Umbilical cord (tissue), 2 donors: ENCODE data around the gene ITPR3. TPM values are rescaled to one million over a fixed set of nuclear protein-coding genes. Genes with fewer than 3 reads are reported as not detected.
"Not testable (repeated sequence)": the region's sequence is repeated elsewhere in the genome, so short reads cannot be mapped to it uniquely, and the experiment has no call there.

Experiments used
- DNase-seq: peaks from one replicate; pipeline ENCODE4 v3.0.0-alpha.2; 2015; ENCODE audit warnings: low spot score
- total RNA-seq: library from RNA; depleted of rRNA; stranded (reverse); fragments of >200 nt; gene quantifications from one replicate; pipeline ENCODE4 v1.2.3, GENCODE V29; 2014; ENCODE audit warnings: low replicate concordance; ENCODE audit not compliant: insufficient read depth

The ITPR3 gene
- total RNA-seq, 1 donor from 2014 or later, result 4.1 TPM

DNA sequence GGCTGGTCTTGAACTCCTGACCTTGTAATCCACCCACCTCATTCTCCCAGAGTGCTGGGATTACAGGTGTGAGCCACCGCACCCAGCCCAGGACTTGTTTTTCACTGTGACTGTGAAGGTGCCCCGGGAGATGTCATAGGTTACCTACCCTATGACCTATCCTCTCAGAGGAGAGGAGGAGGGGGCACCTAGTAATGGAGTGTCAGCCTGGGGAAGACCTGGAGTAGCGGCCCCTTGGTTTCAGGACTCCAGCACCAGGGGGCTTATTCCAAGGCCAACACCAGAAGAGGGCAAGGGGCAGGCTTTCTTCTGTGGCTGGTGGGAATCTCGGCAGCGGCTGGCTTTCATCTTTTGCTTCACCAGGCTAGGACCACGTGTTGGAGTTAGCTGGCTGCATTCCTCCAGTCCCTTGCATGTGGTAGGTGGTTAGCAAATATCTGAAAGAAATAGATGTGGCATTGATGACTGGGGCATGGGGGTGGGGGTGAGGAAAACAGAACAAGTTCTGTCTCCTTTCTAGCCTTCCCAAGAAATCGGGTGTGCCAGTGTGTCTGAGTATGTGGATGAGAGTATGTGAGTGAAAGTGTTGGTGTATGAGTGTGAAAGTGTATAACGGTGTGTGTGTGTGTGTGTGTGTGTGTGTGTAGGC lies 7.9 kb upstream of the ITPR3 start:
- DNase-seq, result no peak

DNA sequence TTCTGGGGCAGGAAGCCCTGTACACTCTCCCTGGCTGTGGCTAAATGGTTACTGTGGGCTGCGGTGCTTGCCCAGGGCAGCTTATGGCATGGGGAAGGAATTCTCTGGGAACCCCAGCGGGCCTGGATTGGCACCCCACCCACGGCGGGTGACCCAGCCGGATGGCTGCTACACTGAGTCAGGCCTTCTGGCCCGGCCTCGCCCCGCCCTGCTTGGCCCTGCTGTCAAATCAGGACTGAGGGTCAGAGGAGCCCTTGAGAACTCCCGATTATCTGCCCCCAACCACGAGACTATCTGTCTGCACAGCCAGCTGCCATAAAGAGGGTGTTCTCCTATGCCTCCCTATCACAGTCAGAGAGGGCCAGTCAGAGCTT lies 7.3 kb upstream of the ITPR3 start:
- DNase-seq, result no peak

DNA sequence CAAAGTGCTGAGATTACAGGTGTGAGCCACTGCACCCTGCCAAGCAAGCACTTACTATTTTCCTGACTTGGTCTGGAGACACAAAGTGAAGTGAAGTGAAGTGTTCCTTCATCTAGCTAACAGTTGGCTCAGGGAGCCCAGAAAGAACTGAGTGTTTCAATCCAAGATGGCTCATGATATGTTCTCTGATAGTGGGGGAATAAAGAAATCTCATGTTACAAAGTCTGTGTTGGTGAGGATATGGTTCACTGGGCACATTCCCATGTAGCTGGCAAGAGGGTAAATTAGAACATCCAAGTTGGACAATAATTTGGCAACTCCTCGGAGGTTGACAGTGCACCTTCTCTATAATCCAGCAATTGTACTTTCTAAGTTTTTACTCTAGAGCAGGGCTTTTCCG lies 5.0 kb upstream of the ITPR3 start:
- DNase-seq, result no peak

DNA sequence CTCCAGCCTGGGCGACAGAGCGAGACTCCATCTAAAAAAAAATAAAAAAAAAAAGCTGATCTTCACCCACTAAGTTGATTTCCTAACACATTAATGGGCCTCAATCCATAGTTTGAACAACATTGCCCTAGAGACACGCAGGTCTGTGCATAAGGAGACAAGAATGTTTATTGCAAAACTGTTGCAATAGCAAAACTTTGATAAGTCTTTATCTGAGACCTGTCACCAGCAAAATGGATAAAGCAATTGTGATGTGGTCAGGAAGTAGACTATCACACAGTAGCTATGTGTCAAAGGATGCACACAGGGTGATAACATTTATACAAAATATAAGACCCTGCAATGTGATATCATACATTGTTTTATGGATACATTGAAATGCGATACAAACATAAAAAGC lies 4.2 kb upstream of the ITPR3 start:
- no peak for DNase-seq

DNA sequence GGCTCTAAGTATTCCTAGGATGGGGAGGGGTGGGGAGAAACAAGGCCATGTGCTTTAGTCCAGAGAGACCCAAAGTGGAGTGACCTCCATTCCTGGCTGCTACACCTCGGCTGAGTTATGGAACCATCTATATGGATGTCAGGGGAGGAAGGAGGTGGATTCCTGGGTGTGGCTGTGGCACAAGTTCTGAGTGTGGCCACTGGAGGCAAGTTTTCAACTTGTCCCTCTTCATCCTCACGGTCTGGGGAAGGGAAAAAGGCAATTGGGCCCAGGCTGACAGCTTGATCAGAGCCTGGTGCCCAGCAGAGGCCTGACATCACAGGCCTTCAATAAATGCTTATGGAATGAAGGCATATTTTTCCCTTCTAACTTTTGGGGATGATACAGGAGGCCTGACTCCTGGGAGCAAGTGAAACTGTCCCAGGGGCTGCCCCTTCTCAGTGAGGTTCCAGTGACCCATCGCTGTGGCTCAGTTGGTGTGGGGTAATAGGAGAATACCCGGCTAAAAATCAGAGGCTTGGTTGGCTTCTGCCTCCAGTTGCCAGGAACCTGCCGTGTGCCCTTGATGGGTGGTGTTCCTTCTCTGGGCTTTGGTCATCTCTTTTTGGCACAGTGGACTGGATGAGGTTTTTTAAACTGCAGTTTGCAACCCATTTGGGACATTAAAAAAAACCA lies 1.8 kb upstream of the ITPR3 start:
- no peak for DNase-seq

DNA sequence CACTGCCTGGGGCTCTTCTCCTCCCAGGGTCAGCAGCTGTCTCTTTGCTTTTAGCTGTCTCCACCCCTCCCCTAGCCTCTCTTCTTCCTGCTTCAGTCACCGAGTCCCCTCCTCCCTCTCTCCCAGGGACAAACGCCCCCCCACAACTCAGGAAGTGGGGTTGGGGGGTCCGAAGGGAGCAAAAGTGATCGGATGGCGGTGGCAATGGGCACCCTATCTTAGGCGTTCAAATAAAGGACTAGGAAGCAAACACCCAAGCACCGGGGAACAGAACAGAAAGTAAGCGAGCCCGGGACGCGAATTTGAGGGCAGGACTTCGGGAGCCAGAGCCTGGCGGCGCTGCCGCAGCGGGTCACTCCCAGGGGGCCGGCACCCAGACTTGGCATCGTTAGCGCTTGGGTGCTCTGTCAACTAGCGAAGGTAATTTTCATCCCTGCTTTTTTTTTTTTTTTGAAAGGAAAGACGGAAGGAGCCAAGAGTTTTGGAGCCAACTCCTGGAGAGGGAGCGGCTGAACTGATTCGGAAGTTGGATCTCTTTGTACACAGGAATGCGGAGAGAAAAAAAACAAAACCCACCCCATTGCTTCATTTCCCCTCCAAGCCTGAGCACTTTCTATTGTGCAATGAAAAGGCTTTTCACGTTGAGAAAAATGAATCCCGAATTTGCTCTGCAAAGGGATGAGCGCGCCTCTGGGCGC lies 815 bp upstream of the ITPR3 start:
- DNase-seq, result peak; percentile 56

DNA sequence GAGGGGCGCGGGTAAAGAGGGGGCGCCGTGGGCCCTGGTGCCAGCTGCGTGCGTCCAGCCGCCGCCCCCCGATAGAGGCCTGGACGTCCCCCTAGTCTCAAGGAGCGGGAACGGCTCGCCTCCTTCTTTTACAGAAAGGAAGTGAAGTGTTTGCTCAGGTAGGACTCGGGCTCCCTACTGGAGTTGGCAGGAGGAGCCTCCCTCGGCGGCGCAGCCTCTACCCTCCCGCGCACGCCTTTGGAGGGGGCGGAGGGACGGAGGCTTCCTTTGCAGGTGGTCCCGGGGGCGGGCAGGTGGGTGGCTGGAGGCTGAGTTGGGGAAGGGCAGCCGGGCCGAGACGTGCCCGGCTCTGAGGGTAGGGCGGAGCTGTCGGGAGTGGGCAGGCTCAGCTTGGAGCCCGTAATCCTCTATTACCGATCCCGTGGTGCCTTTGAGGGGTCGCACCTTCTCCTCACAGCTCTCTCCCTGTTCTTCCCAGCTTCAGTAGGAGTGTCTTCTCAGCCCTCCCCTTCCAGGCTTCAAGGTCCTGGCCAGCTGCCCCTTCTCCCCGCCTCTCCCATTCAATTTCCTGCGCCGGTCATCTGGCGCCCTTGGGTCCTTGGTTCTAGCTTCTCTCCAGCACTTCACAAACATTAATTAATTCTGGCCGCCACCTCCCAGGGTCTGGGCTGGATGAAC lies 728 bp downstream of the ITPR3 start:
- DNase-seq, result no peak

DNA sequence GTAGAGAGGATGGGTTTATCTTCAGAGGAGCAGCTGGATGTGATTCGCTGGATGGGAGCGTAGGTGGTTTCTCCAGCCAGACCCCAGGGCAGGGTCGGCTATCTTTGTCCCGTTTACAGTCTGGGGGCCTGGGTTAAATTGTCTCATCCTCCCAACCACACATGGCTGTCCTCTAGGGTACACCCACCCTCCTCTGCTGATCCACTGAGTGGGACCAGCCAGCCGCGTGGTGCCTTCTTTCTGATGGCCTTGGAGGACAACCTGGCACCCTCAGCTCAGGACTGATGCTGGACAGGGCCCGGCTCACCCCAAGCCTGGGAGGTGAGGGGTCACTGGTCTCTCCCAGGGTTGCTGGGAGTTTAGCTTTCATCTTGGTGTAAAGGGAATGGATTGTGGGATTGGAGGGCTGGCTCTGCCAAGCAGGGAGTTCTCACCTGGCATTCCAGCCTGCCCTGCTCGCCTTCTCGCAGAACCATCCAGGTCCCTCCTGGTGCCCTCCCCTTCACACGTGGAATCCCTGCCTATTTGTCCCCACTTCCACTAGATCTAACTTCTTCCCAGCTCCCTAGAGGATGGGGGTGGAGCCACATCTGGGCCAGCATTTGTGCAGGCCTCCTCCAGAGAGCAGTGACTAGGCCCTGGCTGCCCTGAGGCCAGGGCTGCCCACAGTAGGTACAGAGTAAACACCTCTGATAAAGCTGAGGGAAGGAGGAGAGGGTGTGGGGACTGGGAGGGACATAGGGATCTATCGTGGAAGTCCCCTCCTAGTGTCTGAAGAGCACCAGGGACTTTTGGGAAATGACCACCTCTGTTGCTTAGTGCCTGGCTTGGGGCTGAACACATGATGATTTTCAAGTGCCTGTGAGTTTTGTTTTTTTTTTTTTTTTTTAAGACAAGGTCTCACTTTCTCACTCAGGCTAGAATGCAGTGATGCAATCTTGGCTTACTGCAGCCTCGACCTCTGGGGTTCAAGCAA lies 1.6 kb downstream of the ITPR3 start:
- no peak for DNase-seq

DNA sequence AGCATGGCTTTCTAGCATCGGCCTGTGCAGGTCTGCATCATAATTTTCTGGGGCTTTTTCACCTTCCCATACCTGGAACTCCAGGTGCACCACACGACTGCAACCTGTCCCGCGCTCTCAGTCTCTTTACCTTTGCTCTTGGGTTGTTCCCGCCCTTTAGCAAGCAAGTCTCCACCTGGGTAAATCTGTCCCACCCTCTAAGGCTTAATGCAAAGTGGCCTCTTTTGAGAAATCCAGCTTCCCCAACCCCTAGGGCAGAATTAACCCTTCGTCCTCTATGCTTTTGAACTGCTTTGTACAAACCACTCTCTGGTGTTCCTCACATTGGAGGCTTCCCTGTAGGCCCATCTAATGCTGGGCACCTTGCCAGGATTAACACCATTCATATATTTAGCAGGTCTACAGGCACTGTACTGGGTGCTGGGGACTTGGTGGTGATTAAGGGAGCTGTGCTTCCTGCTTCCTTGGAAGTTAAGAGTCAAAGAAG lies 2.8 kb downstream of the ITPR3 start:
- no peak for DNase-seq

DNA sequence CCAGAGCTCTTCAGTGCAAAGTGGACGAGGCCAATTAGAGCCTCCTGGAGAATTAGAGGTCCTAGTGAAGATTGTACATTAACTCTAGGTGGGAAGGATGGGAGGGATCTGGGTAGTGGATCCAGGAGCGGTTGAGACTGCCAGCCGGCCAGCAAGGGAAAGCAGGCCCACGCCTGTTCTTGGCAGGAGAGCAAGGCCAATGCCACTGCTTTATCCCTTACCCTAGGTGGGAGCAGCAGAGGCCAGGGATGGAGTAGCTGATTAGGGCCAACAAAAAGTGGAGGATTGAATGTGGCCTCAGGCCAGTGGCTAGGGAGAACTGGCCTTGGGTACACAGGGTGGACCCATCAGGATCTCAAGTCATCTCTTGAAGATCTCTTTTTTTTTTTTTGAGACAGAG lies 3.7 kb downstream of the ITPR3 start:
- DNase-seq, result no peak

DNA sequence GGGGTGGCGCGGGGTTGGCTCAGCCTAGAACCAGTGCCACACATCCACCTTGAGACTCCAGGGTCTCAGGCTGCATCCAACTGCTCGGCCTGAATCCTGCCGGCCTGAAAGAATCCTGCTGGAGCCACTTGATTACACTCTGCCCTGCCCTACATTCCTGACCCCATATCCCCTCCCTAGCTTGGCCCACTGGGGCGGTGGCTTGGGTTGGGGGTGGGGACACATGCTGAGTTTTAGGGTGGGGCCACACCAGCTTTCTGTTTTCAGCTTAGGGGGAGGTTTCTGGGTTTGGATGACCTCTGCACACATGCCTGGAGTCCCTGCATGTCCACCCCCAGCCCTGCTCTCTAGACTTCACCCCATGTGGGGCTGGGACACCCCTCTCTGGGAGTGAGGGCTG lies 6.8 kb downstream of the ITPR3 start:
- DNase-seq, result no peak

DNA sequence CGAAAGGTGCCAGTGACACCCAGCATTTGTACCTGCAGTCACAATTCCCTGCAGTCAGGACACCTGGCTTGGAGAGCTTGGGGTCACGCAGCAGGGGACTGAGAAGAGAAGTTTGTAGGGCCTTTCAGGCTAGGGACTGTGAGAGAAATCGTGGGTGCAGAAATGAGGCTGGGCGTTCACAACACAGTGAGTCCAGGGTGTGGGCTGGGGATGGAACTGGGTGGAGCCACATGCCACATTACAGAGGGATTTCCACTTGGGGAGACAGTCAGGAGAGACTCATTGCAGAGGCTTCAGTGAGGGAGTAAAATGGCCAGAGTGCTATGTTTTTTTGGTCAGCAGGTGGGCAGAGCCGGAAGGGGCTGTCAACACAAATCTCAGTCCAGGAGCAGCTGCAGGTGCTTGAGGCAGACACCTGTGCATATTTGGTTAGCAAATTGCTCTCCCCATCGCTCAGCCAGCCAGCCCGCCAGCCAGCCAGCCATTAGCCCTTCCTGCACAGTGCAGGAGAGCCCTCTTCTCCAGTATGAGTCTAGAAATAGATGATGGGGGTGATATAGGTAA lies 7.4 kb downstream of the ITPR3 start:
- DNase-seq, result no peak

DNA sequence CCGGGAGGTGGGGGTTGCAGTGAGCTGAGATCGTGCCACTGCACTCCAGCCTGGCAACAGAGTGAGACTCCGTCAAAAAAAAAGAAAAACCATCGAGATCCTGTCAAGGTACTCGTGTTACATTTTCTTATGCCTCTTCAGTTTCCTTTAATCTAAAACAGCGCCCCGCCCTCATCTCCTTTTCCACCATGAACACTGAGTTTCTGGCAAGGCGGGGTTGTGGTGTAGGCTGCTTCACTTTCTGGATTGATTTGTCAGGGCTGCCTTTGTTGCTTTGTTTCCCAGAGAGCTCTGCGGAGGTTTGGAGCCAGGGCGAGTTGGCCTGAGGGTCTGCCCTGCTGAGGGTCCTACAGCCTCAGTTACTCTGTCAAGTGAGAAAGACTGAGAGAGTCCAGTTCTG lies 8.9 kb downstream of the ITPR3 start:
- DNase-seq, result no peak

DNA sequence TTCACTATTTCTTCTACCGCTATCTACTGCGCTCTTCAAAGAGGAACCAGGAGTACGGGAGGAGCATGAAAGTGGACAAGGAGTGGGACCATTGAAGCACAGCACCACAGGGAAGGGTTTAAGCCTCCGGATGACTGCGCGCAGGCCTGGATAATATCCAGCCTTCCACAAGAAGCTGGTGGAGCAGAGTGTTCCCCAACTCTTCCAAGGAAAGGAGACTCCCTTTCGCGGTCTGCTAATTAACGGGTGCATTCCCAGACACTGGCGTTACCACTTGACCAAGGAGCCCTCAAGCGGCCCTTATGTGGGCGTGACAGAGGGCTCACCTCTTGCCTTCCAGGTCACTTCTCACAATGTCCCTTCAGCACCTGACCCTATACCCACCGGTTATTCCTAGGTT lies 10.4 kb downstream of the ITPR3 start:
- not testable (repeated sequence) for DNase-seq

DNA sequence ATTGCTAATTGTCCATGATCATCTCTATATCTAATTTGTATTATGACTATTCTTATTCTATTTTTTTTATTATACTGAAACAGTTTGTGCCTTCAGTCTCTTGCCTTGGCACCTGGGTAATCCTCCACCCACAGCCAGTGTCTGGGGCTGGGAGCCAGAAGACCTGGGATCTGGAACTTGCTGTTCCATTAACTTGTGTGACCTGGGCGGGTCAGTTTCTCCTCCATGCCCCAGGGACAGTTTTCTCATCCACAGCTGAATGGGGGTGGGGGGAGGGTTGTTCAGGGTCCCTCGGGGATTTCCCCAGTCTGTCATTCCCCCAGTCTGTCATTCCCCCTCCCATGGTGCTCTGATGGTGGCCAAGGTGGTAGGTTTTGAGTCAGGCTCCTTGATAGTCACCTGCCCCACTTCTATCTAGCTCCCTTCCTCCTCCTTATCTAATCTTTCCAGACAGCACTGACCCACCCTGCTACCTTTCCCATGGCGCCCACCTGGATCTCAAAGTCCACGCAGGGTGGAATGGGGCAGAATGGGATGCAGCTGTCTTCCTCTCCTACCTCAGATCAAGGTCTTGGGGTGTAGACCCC lies 10.9 kb downstream of the ITPR3 start:
- no peak for DNase-seq

DNA sequence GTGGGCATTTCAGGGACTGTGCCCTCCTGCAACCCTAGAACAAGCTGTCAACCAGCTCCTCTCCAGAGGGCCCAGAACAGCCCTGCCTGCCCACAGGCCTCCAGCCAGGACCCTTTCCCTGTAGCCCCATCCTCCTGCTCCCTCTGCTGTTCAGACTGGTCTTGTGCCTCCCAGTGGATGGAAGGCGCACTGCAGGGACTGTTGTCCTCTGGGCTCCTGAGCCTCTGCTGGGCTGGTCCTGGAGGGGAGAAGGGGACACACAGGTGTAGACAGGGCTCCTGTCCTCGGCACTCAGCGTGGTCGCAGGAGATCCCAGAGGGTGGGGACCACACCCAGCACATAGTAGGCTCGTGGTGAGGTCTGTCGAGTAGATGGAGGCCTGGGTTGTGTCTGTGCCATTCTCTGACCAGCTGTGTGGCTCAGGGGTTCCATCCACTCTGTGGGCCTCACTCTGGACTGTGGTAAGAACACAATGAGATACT lies 11.5 kb downstream of the ITPR3 start:
- DNase-seq, result no peak

DNA sequence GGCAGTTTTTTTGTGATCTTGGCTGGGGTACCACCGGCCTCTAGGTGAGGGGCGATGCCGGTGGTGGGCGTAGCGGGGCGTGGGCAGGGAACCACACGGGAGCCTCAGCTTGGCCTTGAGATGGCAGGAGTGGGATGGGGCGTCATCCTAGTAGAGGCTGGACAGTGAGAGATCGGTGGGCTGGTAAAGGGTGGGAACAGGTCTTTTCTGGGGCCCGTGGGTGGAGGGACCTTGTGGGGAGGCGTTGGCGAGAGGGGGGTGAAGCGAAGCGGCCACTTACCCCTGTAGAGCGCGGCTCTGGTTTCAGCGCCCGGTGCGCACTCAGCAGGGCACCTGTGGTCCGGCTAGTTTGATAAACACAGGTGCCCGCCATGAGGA lies 12.0 kb downstream of the ITPR3 start:
- no peak for DNase-seq

DNA sequence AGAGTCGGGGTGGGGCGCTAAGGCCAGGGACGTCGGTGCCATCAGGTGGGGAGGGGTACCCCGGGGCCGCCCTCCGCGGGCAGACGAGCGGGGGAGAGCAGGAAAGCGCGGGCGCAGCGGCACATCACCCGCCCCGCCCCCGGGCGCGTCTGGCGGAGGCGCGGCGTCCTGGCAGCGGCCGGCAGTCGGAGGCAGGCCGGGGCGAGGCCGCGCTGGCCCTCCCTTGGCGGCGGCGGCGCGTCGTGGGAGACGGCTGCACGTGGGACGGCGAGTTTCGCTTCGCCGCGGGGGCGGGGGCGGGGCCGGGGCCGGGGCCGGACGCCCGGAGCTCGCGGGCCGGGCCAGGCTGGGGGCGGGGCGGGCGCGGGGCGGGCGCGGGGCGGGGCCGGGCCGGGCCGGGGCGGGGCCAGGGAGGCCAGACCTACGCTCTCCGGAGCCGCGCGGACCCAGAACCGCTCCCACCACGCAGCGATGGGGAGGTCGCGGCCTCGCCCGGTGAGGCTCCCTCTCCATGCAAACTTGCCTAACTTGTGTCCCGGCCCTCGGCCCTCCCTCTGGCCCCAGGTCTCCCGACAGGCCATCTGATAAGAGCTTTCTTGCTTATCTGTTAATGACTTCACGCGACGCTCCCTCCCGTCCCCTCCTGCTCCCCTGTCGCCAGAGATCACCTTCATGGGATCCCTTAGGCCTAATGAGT lies 12.5 kb downstream of the ITPR3 start:
- DNase-seq, result peak; percentile 48

DNA sequence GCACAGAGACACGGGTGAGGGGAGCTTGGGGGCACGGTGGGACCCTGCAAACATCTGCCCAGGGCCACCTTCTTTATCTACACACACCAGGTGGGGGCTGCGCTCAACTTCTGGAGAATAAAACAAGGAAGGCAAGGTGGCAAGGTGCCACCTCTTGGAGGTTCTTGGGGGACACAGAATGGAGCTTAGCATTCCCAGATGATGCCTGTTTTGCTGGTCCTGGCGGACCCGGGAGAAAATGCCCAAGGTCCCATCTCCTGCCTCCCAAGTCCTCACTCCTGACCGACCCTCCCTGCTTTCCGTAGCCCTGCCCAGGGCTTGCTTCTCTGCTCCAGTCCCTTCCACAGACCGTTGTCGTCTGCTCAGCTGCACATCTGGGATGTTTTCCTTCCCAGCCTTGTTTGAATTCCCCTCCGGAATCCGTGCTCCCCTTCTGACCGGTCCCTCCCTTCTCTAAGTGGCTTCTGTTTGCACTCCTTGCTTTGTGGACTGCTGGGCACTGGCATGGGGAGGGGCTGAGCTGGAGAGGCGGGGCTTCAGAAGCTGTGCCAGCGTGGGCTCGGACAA lies 13.1 kb downstream of the ITPR3 start:
- DNase-seq, result no peak
